CD4-positive, CD25-positive, alpha-beta regulatory T cell (primary cell): ENCODE measurements around the gene PATL2. TPM values are rescaled to one million over a fixed set of nuclear protein-coding genes. Genes with fewer than 3 reads are reported as not detected.

ENCODE experiments used
- ATAC-seq, 2 donors: fragments of 150-1000 bp; cut with Tn5 transposase; one replicate each; pipeline ENCODE4 v1.10.0; 2021; ENCODE audit warnings: low read depth in 2 of 2, moderate number of reproducible peaks in 2 of 2, moderate library complexity in 1 of 2
- DNase-seq, 3 donors: peaks; one replicate each; pipeline versions ENCODE4 v3.0.0 to v3.0.0-alpha.2; 2012 to 2022; ENCODE audit warnings: mixed read lengths in 1 of 3
- H3K27ac ChIP-seq: one replicate; pipeline ENCODE4 v1.7.0; 2013; ENCODE audit warnings: mild to moderate bottlenecking, low read length; ENCODE audit not compliant: insufficient read depth, poor library complexity, severe bottlenecking
- H3K27me3 ChIP-seq: one replicate; pipeline ENCODE4 v1.7.0; 2013; ENCODE audit warnings: low read length; ENCODE audit not compliant: control insufficient read depth, insufficient read depth
- H3K36me3 ChIP-seq: one replicate; pipeline ENCODE4 v1.7.0; 2013; ENCODE audit warnings: mild to moderate bottlenecking, low read length, moderate library complexity; ENCODE audit not compliant: control insufficient read depth, insufficient read depth
- H3K4me1 ChIP-seq: 2 replicates; pipeline ENCODE4 v1.7.0; 2013; ENCODE audit warnings: mild to moderate bottlenecking, low read length; ENCODE audit not compliant: insufficient read depth, control insufficient read depth, poor library complexity, severe bottlenecking
- H3K4me3 ChIP-seq: one replicate; pipeline ENCODE4 v1.7.0; 2013; ENCODE audit warnings: low read depth, mild to moderate bottlenecking, low read length, moderate library complexity
- H3K9me3 ChIP-seq, 2 experiments: 1 replicate in 1 of 2; 2 replicates in 1 of 2; pipeline ENCODE4 v1.7.0; 2013; ENCODE audit warnings: low read length in 2 of 2, mild to moderate bottlenecking in 1 of 2, moderate library complexity in 1 of 2; ENCODE audit not compliant: control insufficient read depth in 2 of 2
- H3K27ac Mint-ChIP-seq, 3 donors: one replicate each; pipeline ENCODE4 v1.8.0; 2020 to 2022; ENCODE audit warnings: mild to moderate bottlenecking in 3 of 3, mixed read lengths in 3 of 3, moderate library complexity in 2 of 3
- H3K27me3 Mint-ChIP-seq: one replicate; pipeline ENCODE4 v1.8.0; 2022; ENCODE audit warnings: mild to moderate bottlenecking, mixed read lengths
- H3K36me3 Mint-ChIP-seq: one replicate; pipeline ENCODE4 v1.8.0; 2020; ENCODE audit warnings: mixed read lengths
- H3K4me1 Mint-ChIP-seq, 4 donors: one replicate each; pipeline ENCODE4 v1.8.0; 2020 to 2022; ENCODE audit warnings: mixed read lengths in 4 of 4, mild to moderate bottlenecking in 1 of 4
- H3K4me3 Mint-ChIP-seq, 4 donors: one replicate each; pipeline ENCODE4 v1.8.0; 2020 to 2022; ENCODE audit warnings: mild to moderate bottlenecking in 4 of 4, mixed read lengths in 4 of 4, moderate library complexity in 3 of 4
- H3K9me3 Mint-ChIP-seq, 7 donors: one replicate each; pipeline ENCODE4 v1.8.0; 2020 to 2022; ENCODE audit warnings: mixed read lengths in 7 of 7, mild to moderate bottlenecking in 3 of 7, moderate library complexity in 2 of 7
- polyA plus RNA-seq, 4 donors: library from polyadenylated mRNA; unstranded; fragments of 300-500 nt; fragmentation: Illumina TruSeq; gene quantifications; one replicate each; pipeline ENCODE4 v1.2.3, GENCODE V29; 2021
- total RNA-seq: library from RNA; stranded (reverse); gene quantifications from one replicate; pipeline ENCODE4 v1.2.3, GENCODE V29; 2022

PATL2 gene
- total and polyA plus RNA-seq, 5 donors from 2014 or later, result 7.8 to 44.1 (median 16.6) TPM

GRCh38 chr15:44666210-44667038 is 44.7 kb downstream of the PATL2 start:
- ATAC-seq, result peak; percentile 10 to 14
- Mint-ChIP-seq H3K27ac (peak overlapping the region; percentile 94 to 100 (median 96)), H3K4me3 (peak overlapping the region; percentile 72 to 82 (median 78)), H3K4me1 (peaks cover 16 to 88% (median 55%) of the 10 kb centered on the region in 4 donors), H3K27me3 (no peaks in the 10 kb centered on the region), H3K36me3 (peaks cover 4% of the 10 kb centered on the region), H3K9me3 (no peaks in the 10 kb centered on the region)
- peak in 2 of 3 donors; percentile 49 to 69 for DNase-seq
- no peaks in the 10 kb centered on the region for H3K36me3 ChIP-seq
- peak overlapping the region; percentile 99 for H3K27ac ChIP-seq
- H3K9me3 ChIP-seq, result no peaks in the 10 kb centered on the region
- H3K4me3 ChIP-seq, result peak overlapping the region; percentile 68
- peaks cover 98% of the 10 kb centered on the region for H3K4me1 ChIP-seq
- H3K27me3 ChIP-seq, result no peaks in the 10 kb centered on the region

GRCh38 chr15:44663410-44664308 is 47.5 kb downstream of the PATL2 start, which contains the start of gene SPG11:
SPG11 (minus strand) TSS chr15:44663662; CDS start chr15:44663647, 15 bp downstream.
- Histone ChIP-seq H3K27ac (peak within 1 kb of the TSS; percentile 99), H3K36me3 (peaks cover 7% of the 10 kb centered on the region), H3K27me3 (no peaks in the 10 kb centered on the region), H3K4me3 (peak within 1 kb of the TSS; percentile 99), H3K4me1 (peaks cover 81% of the 10 kb centered on the region), H3K9me3 (no peaks in the 10 kb centered on the region)
- no peaks in the 10 kb centered on the region for H3K9me3 Mint-ChIP-seq
- peaks cover 13% of the 10 kb centered on the region for H3K36me3 Mint-ChIP-seq
- peaks cover 21 to 77% (median 56%) of the 10 kb centered on the region in 4 donors for H3K4me1 Mint-ChIP-seq
- ATAC-seq (peak; percentile 82 to 85), DNase-seq (peak; percentile 91 to 99 (median 93))
- peak within 1 kb of the TSS; percentile 98 to 99 (median 98) for H3K4me3 Mint-ChIP-seq
- H3K27ac Mint-ChIP-seq, result peak within 1 kb of the TSS; percentile 96 to 100 (median 98)
- no peaks in the 10 kb centered on the region for H3K27me3 Mint-ChIP-seq

GRCh38 chr15:44662478-44663409 is 48.4 kb downstream of the PATL2 start:
- Histone ChIP-seq H3K27ac (peak overlapping the region; percentile 99), H3K4me3 (peak overlapping the region; percentile 99), H3K9me3 (no peaks in the 10 kb centered on the region), H3K4me1 (peaks cover 72% of the 10 kb centered on the region), H3K27me3 (no peaks in the 10 kb centered on the region), H3K36me3 (peaks cover 10% of the 10 kb centered on the region)
- Mint-ChIP-seq H3K36me3 (peaks cover 9% of the 10 kb centered on the region), H3K4me3 (peak overlapping the region; percentile 98 to 99 (median 98)), H3K27ac (peak overlapping the region; percentile 96 to 99 (median 98)), H3K27me3 (no peaks in the 10 kb centered on the region), H3K4me1 (peaks cover 21 to 68% (median 48%) of the 10 kb centered on the region in 4 donors), H3K9me3 (no peaks in the 10 kb centered on the region)
- peak; percentile 81 to 94 (median 88) for DNase-seq
- peak; percentile 64 to 65 for ATAC-seq

DNA sequence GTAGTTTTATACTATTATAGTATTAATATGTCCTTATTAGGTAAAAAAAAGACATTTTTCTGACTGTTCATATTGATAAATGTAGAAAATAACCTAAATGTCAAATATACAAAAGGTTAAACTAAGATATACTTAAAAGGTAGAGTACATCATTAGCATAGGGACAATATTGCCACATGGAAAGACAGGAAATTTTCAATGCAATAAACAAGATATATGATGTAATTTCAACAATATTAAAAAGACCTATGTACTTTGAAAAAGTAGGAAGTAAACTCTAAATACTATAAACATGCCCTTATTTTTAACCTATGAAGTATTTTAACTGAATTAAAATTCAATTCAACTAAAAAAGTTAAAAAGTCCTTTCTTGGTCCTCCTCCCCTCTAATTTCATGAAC is 49.5 kb downstream of the PATL2 start:
- Histone ChIP-seq H3K4me1 (peaks cover 60% of the 10 kb centered on the region), H3K27ac (peak overlapping the region; percentile 99), H3K9me3 (no peaks in the 10 kb centered on the region), H3K4me3 (peak overlapping the region; percentile 99), H3K36me3 (peaks cover 18% of the 10 kb centered on the region), H3K27me3 (no peaks in the 10 kb centered on the region)
- no peaks in the 10 kb centered on the region for H3K27me3 Mint-ChIP-seq
- no peaks in the 10 kb centered on the region for H3K9me3 Mint-ChIP-seq
- no peak for DNase-seq
- H3K36me3 Mint-ChIP-seq, result peaks cover 16% of the 10 kb centered on the region
- no peak for ATAC-seq
- H3K4me1 Mint-ChIP-seq, result peaks cover 25 to 62% (median 46%) of the 10 kb centered on the region in 4 donors
- peak overlapping the region; percentile 37 to 99 (median 73) for H3K4me3 Mint-ChIP-seq
- H3K27ac Mint-ChIP-seq, result peak overlapping the region; percentile 85 to 99 (median 96)

DNA sequence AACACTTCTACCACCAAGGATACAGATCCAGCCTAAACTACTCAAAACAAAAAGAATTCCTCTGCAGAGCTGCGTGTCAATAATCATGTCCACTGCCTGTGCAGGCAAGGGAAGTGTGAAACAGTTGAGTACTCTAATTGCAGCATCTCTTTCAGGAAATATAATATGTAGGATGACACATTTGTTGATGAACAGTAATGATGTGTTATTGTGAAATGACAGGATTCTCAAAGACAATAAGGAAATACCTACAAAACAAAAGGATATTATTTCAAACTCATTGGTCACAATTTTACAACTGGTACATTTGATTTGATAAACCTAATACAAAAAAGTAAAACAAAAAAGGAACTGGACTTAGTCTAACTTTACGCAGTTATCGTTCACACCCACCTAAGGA is 52.1 kb downstream of the PATL2 start:
- H3K27ac Mint-ChIP-seq, result peak overlapping the region in 1 of 3 donors; percentile 60
- no peaks in the 10 kb centered on the region for H3K9me3 Mint-ChIP-seq
- Histone ChIP-seq H3K9me3 (no peaks in the 10 kb centered on the region), H3K27me3 (no peaks in the 10 kb centered on the region), H3K4me3 (no peak overlapping the region), H3K27ac (no peak overlapping the region), H3K36me3 (peaks cover 36% of the 10 kb centered on the region), H3K4me1 (peaks cover 38% of the 10 kb centered on the region)
- peak overlapping the region in 1 of 4 donors; percentile 22 for H3K4me3 Mint-ChIP-seq
- peaks cover 21% of the 10 kb centered on the region for H3K36me3 Mint-ChIP-seq
- ATAC-seq, result no peak
- H3K27me3 Mint-ChIP-seq, result no peaks in the 10 kb centered on the region
- no peak for DNase-seq
- peaks cover 30 to 50% (median 42%) of the 10 kb centered on the region in 4 donors for H3K4me1 Mint-ChIP-seq

DNA sequence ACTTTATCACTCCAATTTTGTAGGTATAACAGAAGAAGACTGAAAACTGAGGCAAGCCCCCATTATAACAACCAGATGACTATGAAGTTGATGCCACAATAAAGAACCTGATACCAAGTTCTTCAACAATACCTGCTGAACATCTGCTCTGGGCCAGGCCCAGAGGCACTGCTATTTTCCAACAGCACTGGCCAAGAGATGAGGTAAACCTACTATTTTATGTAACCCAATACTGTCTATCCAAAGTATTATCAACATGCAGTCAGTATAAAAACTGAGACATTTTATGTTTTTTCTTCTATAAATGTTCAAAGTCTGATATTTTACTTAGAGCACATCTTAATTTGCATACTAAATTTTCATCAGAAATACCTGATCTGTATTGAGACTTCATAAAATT is 53.7 kb downstream of the PATL2 start:
- Mint-ChIP-seq H3K4me3 (no peak overlapping the region), H3K9me3 (no peaks in the 10 kb centered on the region), H3K27me3 (no peaks in the 10 kb centered on the region), H3K27ac (peak overlapping the region in 2 of 3 donors; percentile 37 to 65), H3K36me3 (peaks cover 31% of the 10 kb centered on the region), H3K4me1 (peaks cover 36 to 52% (median 45%) of the 10 kb centered on the region in 4 donors)
- DNase-seq (no peak), ATAC-seq (no peak)
- peaks cover 22% of the 10 kb centered on the region for H3K4me1 ChIP-seq
- H3K27me3 ChIP-seq, result no peaks in the 10 kb centered on the region
- no peak overlapping the region for H3K4me3 ChIP-seq
- no peak overlapping the region for H3K27ac ChIP-seq
- H3K36me3 ChIP-seq, result peaks cover 45% of the 10 kb centered on the region
- H3K9me3 ChIP-seq, result no peaks in the 10 kb centered on the region
